HCT116 (cell line): ENCODE measurements around the gene CTNNA2. TPM values are rescaled to one million over a fixed set of nuclear protein-coding genes. Genes with fewer than 3 reads are reported as not detected.

Experiments used
- ATAC-seq: fragments of 200-7000 bp; cut with Tn5 transposase; 2 replicates; pipeline ENCODE4 v1.9.1; 2020; ENCODE audit warnings: mild to moderate bottlenecking, moderate library complexity
- BruUV-seq: library from RNA; stranded (reverse); fragments of 400-500 nt; replicated peaks from 2 replicates; lab custom pipeline; 2021; lab: Mats Ljungman, UMichigan
- CTCF ChIA-PET: fragments of 300-600 bp; sonication (Branson Sonifier 250); formaldehyde crosslinking; loops from one replicate; lab custom pipeline; 2021; ENCODE audit warnings: antibody characterized with exemption; lab: Charles Lee
- POLR2A ChIA-PET: fragments of 300-600, 350-600 bp; sonication (Branson Sonifier 250); formaldehyde crosslinking; loops from one replicate; lab custom pipeline; 2021; ENCODE audit warnings: antibody characterized with exemption; lab: Charles Lee
- RAD21 ChIA-PET, 2 experiments: fragments of 300-600 bp; sonication (Branson Sonifier 250); formaldehyde crosslinking; loops; one replicate each; lab custom pipeline; 2023; ENCODE audit warnings: low total read pairs in 2 of 2; ENCODE audit not compliant: uncharacterized antibody in 2 of 2, unreplicated experiment in 2 of 2, low non-redundant PET in 1 of 2; lab: Charles Lee
- DNase-seq: peaks from one replicate; pipeline ENCODE4 v3.0.0-alpha.2; 2010; ENCODE audit warnings: low read depth, low spot score
- H2AFZ ChIP-seq: fragments of 200-600 bp; shearing (Covaris generic), sonication (generic); 2 replicates; pipeline ENCODE4 v1.6.1; 2017; ENCODE audit warnings: low read depth, mixed run types, mixed read lengths, antibody characterized with exemption, low read length; ENCODE audit not compliant: poor library complexity, severe bottlenecking
- H3K27ac ChIP-seq: 2 replicates; pipeline ENCODE4 v1.5.1; 2012; ENCODE audit warnings: low read depth, low read length
- H3K27me3 ChIP-seq: fragments of 200-600 bp; sonication (generic); 2 replicates; pipeline ENCODE4 v1.6.1; 2016; ENCODE audit warnings: mixed run types, low read length, mixed read lengths; ENCODE audit not compliant: insufficient read depth
- H3K36me3 ChIP-seq, 2 experiments: fragments of 200-500 bp in 1 of 2; fragments of 200-600 bp in 1 of 2; sonication (Bioruptor generic) in 1 of 2; sonication (generic) in 1 of 2; 2 replicates each; pipeline versions ENCODE4 v1.5.1 to v1.6.1; 2014 to 2016; ENCODE audit warnings: low read length in 2 of 2, inconsistent platforms in 1 of 2, mixed read lengths in 1 of 2, mixed run types in 1 of 2; ENCODE audit not compliant: insufficient read depth in 2 of 2, control insufficient read depth in 1 of 2
- H3K4me1 ChIP-seq, 2 experiments: fragments of 200-600 bp in 1 of 2; sonication (generic) in 1 of 2; 2 replicates each; pipeline versions ENCODE4 v1.5.1 to v1.6.1; 2012 to 2017; ENCODE audit warnings: low read length in 2 of 2, inconsistent platforms in 1 of 2, mild to moderate bottlenecking in 1 of 2, mixed read lengths in 1 of 2, mixed run types in 1 of 2, moderate library complexity in 1 of 2; ENCODE audit not compliant: insufficient read depth in 2 of 2, control insufficient read depth in 1 of 2
- H3K4me2 ChIP-seq: fragments of 200-600 bp; sonication (generic); 2 replicates; pipeline ENCODE4 v1.6.1; 2017; ENCODE audit warnings: mixed run types, low read length, mixed read lengths
- H3K4me3 ChIP-seq, 2 experiments: fragments of 200-600 bp in 1 of 2; sonication (generic) in 1 of 2; replicated peaks in 1 of 2; 2 replicates each; pipeline ENCODE4 v1.5.1; 2011 to 2016; ENCODE audit warnings: low read length in 2 of 2, control low read depth in 1 of 2, low read depth in 1 of 2, mild to moderate bottlenecking in 1 of 2, mixed read lengths in 1 of 2, mixed run types in 1 of 2
- H3K79me2 ChIP-seq: fragments of 200-600 bp; sonication (generic); 2 replicates; pipeline ENCODE4 v1.6.1; 2017; ENCODE audit warnings: mild to moderate bottlenecking, mixed run types, low read length, moderate library complexity, mixed read lengths; ENCODE audit not compliant: insufficient read depth
- H3K9ac ChIP-seq: fragments of 200-600 bp; sonication (generic); 2 replicates; pipeline ENCODE4 v1.6.1; 2016; ENCODE audit warnings: low read length, mixed read lengths
- H3K9me2 ChIP-seq: fragments of 200-600 bp; sonication (generic), shearing (Covaris generic); 2 replicates; pipeline ENCODE4 v1.6.1; 2017; ENCODE audit warnings: mixed run types, mild to moderate bottlenecking, moderate library complexity; ENCODE audit not compliant: insufficient read depth
- H3K9me3 ChIP-seq, 2 experiments: fragments of 200-500 bp in 1 of 2; fragments of 200-600 bp in 1 of 2; sonication (Bioruptor generic) in 1 of 2; sonication (generic) in 1 of 2; 2 replicates each; pipeline ENCODE4 v1.6.1; 2014 to 2017; ENCODE audit warnings: low read length in 2 of 2, mixed read lengths in 2 of 2, inconsistent platforms in 1 of 2, low read depth in 1 of 2, mild to moderate bottlenecking in 1 of 2, mixed run types in 1 of 2, moderate library complexity in 1 of 2; ENCODE audit not compliant: control insufficient read depth in 1 of 2, insufficient read depth in 1 of 2
- H4K20me1 ChIP-seq: fragments of 200-600 bp; sonication (generic), shearing (Covaris generic); 2 replicates; pipeline ENCODE4 v1.6.1; 2017; ENCODE audit warnings: mixed run types, mild to moderate bottlenecking, moderate library complexity; ENCODE audit not compliant: insufficient read depth
- CEBPB ChIP-seq: IDR thresholded peaks from 2 replicates; pipeline ENCODE4 v1.6.1; 2012; ENCODE audit warnings: low read depth
- EGR1 ChIP-seq: IDR thresholded peaks from 2 replicates; pipeline ENCODE4 v1.6.1; 2012; ENCODE audit warnings: low read depth
- ELF1 ChIP-seq: IDR thresholded peaks from 2 replicates; pipeline ENCODE4 v1.6.1; 2012; ENCODE audit warnings: low read depth, borderline replicate concordance
- FOSL1 ChIP-seq: IDR thresholded peaks from 2 replicates; pipeline ENCODE4 v1.6.1; 2012; ENCODE audit warnings: low read depth
- REST ChIP-seq: IDR thresholded peaks from 2 replicates; pipeline ENCODE4 v1.6.1; 2012; ENCODE audit warnings: low read depth
- SRF ChIP-seq: IDR thresholded peaks from 2 replicates; pipeline ENCODE4 v1.6.1; 2012; ENCODE audit warnings: low read depth
- YY1 ChIP-seq: IDR thresholded peaks from 2 replicates; pipeline ENCODE4 v1.6.1; 2011; ENCODE audit warnings: low read length, low read depth, moderate library complexity, mild to moderate bottlenecking; ENCODE audit not compliant: insufficient replicate concordance; ENCODE audit errors: extremely low read depth
- ZFX ChIP-seq: fragments of 450-650 bp; IDR thresholded peaks from 2 replicates; pipeline ENCODE4 v1.6.1; 2017
- intact Hi-C: fragments of 100-400 bp; cut with micrococcal nuclease; formaldehyde crosslinking; loops from 2 replicates; pipeline ENCODE4 v1.10.0; 2022
- total RNA-seq: library from RNA; stranded (reverse); gene quantifications from one replicate; pipeline ENCODE4 v1.2.1, GENCODE V29; 2021; ENCODE audit not compliant: unreplicated experiment

CTNNA2 gene
- total RNA-seq, 1 experiment from 2014 or later, result not detected

- Histone ChIP-seq H3K79me2 (no peaks in the 10 kb centered on the region), H3K9me2 (no peaks in the 10 kb centered on the region), H3K4me1 (no peaks in the 10 kb centered on the region), H3K9me3 (peaks cover 6 to 15% of the 10 kb centered on the region in 2 experiments; a peak in 1 of 4 replicates), H4K20me1 (no peaks in the 10 kb centered on the region), H3K27ac (no peak overlapping the region), H3K4me3 (no peak overlapping the region), H3K36me3 (no peaks in the 10 kb centered on the region), H3K9ac (no peak overlapping the region), H2AFZ (no peak overlapping the region), H3K4me2 (no peak overlapping the region), H3K27me3 (no peaks in the 10 kb centered on the region)
- ChIA-PET CTCF (no interaction called here), RAD21 (no interaction called here), POLR2A (no interaction called here)
- no TSS peak for BruUV-seq
- ATAC-seq (no peak), DNase-seq (no peak)
- intact Hi-C loops, result no loop called here
- TF ChIP-seq YY1 (no peak), ELF1 (no peak), CEBPB (no peak), REST (no peak)
Measured at GRCh38 chr2:80168037-80168436, 655.2 kb downstream of the CTNNA2 start.

GRCh38 chr2:80168801-80169200 is 656.0 kb downstream of the CTNNA2 start:
- no peak for TF ChIP-seq EGR1
- TF ChIP-seq ZFX, result no peak
- TF ChIP-seq SRF, result no peak
- no peak for TF ChIP-seq FOSL1
- no peaks in the 10 kb centered on the region for H3K79me2 ChIP-seq
- no peak overlapping the region for H3K9ac ChIP-seq
- no peak for DNase-seq
- no peak overlapping the region for H2AFZ ChIP-seq
- H3K4me2 ChIP-seq, result no peak overlapping the region
- H3K4me1 ChIP-seq, result no peaks in the 10 kb centered on the region
- POLR2A ChIA-PET, result no interaction called here
- RAD21 ChIA-PET, result no interaction called here
- H3K27me3 ChIP-seq, result no peaks in the 10 kb centered on the region
- BruUV-seq, result no TSS peak
- no peak overlapping the region for H3K4me3 ChIP-seq
- no peaks in the 10 kb centered on the region for H3K9me2 ChIP-seq
- H3K36me3 ChIP-seq, result no peaks in the 10 kb centered on the region
- ATAC-seq, result no peak
- CTCF ChIA-PET, result no interaction called here
- peaks cover 6 to 12% of the 10 kb centered on the region in 2 experiments; a peak in 1 of 4 replicates for H3K9me3 ChIP-seq
- intact Hi-C loops, result no loop called here
- no peak overlapping the region for H3K27ac ChIP-seq
- no peaks in the 10 kb centered on the region for H4K20me1 ChIP-seq
